Measurements from ENCODE around the gene NUDT2. TPM values are rescaled to one million over a fixed set of nuclear protein-coding genes. Genes with fewer than 3 reads are reported as not detected.

NUDT2 gene
- total RNA-seq, 1 experiment from 2014 or later: 17.8 TPM

DNA sequence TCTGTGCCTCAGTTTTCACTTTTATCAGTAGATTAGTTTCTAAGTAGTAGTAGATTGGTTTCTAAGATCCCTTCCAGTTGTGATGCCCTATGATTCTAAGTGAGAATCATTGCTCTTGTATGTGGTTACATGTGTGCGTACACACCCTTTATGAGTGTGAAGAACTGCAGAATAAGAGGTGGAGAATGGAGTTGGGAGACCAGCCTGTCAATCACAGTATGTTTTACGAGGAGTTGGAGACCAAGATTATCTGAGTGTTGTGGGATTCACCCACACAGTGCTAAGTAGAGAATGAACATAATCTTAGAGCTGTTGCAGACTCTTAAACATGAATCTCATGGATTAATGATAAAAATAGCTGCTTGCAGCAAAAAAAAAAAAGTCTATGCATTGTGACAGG, 37.9 kb upstream of the NUDT2 start (continued):
- TF ChIP-seq, protein P1, sequence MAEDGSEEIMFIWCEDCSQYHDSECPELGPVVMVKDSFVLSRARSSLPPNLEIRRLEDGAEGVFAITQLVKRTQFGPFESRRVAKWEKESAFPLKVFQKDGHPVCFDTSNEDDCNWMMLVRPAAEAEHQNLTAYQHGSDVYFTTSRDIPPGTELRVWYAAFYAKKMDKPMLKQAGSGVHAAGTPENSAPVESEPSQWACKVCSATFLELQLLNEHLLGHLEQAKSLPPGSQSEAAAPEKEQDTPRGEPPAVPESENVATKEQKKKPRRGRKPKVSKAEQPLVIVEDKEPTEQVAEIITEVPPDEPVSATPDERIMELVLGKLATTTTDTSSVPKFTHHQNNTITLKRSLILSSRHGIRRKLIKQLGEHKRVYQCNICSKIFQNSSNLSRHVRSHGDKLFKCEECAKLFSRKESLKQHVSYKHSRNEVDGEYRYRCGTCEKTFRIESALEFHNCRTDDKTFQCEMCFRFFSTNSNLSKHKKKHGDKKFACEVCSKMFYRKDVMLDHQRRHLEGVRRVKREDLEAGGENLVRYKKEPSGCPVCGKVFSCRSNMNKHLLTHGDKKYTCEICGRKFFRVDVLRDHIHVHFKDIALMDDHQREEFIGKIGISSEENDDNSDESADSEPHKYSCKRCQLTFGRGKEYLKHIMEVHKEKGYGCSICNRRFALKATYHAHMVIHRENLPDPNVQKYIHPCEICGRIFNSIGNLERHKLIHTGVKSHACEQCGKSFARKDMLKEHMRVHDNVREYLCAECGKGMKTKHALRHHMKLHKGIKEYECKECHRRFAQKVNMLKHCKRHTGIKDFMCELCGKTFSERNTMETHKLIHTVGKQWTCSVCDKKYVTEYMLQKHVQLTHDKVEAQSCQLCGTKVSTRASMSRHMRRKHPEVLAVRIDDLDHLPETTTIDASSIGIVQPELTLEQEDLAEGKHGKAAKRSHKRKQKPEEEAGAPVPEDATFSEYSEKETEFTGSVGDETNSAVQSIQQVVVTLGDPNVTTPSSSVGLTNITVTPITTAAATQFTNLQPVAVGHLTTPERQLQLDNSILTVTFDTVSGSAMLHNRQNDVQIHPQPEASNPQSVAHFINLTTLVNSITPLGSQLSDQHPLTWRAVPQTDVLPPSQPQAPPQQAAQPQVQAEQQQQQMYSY (CRISPR knock-in tag; IDR thresholded peaks at IDR 0.05): no peak
- TF ChIP-seq, protein P2, sequence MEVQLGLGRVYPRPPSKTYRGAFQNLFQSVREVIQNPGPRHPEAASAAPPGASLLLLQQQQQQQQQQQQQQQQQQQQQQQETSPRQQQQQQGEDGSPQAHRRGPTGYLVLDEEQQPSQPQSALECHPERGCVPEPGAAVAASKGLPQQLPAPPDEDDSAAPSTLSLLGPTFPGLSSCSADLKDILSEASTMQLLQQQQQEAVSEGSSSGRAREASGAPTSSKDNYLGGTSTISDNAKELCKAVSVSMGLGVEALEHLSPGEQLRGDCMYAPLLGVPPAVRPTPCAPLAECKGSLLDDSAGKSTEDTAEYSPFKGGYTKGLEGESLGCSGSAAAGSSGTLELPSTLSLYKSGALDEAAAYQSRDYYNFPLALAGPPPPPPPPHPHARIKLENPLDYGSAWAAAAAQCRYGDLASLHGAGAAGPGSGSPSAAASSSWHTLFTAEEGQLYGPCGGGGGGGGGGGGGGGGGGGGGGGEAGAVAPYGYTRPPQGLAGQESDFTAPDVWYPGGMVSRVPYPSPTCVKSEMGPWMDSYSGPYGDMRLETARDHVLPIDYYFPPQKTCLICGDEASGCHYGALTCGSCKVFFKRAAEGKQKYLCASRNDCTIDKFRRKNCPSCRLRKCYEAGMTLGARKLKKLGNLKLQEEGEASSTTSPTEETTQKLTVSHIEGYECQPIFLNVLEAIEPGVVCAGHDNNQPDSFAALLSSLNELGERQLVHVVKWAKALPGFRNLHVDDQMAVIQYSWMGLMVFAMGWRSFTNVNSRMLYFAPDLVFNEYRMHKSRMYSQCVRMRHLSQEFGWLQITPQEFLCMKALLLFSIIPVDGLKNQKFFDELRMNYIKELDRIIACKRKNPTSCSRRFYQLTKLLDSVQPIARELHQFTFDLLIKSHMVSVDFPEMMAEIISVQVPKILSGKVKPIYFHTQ (CRISPR knock-in tag; IDR thresholded peaks at IDR 0.05): no peak
- no peak for TF ChIP-seq ESRRA (CRISPR knock-in tag; IDR thresholded peaks at IDR 0.05; ENCODE audit: borderline replicate concordance)
- TF ChIP-seq, protein P3, sequence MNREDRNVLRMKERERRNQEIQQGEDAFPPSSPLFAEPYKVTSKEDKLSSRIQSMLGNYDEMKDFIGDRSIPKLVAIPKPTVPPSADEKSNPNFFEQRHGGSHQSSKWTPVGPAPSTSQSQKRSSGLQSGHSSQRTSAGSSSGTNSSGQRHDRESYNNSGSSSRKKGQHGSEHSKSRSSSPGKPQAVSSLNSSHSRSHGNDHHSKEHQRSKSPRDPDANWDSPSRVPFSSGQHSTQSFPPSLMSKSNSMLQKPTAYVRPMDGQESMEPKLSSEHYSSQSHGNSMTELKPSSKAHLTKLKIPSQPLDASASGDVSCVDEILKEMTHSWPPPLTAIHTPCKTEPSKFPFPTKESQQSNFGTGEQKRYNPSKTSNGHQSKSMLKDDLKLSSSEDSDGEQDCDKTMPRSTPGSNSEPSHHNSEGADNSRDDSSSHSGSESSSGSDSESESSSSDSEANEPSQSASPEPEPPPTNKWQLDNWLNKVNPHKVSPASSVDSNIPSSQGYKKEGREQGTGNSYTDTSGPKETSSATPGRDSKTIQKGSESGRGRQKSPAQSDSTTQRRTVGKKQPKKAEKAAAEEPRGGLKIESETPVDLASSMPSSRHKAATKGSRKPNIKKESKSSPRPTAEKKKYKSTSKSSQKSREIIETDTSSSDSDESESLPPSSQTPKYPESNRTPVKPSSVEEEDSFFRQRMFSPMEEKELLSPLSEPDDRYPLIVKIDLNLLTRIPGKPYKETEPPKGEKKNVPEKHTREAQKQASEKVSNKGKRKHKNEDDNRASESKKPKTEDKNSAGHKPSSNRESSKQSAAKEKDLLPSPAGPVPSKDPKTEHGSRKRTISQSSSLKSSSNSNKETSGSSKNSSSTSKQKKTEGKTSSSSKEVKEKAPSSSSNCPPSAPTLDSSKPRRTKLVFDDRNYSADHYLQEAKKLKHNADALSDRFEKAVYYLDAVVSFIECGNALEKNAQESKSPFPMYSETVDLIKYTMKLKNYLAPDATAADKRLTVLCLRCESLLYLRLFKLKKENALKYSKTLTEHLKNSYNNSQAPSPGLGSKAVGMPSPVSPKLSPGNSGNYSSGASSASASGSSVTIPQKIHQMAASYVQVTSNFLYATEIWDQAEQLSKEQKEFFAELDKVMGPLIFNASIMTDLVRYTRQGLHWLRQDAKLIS (CRISPR knock-in tag; IDR thresholded peaks at IDR 0.05; ENCODE audit: borderline replicate concordance): no peak
- no peak for TF ChIP-seq ZNF317 (CRISPR knock-in tag; IDR thresholded peaks at IDR 0.05; ENCODE audit: borderline replicate concordance, low read depth)
- TF ChIP-seq RELA (CRISPR knock-in tag; IDR thresholded peaks at IDR 0.05; ENCODE audit: borderline replicate concordance): no peak
- TF ChIP-seq ZNF219 (CRISPR knock-in tag; IDR thresholded peaks at IDR 0.05; ENCODE audit: borderline replicate concordance): no peak
- TF ChIP-seq ZBTB21 (CRISPR knock-in tag; IDR thresholded peaks at IDR 0.05; ENCODE audit: borderline replicate concordance): no peak
- TF ChIP-seq, protein P4, sequence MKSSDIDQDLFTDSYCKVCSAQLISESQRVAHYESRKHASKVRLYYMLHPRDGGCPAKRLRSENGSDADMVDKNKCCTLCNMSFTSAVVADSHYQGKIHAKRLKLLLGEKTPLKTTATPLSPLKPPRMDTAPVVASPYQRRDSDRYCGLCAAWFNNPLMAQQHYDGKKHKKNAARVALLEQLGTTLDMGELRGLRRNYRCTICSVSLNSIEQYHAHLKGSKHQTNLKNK (CRISPR knock-in tag; IDR thresholded peaks at IDR 0.05): no peak
- TF ChIP-seq, protein P5, sequence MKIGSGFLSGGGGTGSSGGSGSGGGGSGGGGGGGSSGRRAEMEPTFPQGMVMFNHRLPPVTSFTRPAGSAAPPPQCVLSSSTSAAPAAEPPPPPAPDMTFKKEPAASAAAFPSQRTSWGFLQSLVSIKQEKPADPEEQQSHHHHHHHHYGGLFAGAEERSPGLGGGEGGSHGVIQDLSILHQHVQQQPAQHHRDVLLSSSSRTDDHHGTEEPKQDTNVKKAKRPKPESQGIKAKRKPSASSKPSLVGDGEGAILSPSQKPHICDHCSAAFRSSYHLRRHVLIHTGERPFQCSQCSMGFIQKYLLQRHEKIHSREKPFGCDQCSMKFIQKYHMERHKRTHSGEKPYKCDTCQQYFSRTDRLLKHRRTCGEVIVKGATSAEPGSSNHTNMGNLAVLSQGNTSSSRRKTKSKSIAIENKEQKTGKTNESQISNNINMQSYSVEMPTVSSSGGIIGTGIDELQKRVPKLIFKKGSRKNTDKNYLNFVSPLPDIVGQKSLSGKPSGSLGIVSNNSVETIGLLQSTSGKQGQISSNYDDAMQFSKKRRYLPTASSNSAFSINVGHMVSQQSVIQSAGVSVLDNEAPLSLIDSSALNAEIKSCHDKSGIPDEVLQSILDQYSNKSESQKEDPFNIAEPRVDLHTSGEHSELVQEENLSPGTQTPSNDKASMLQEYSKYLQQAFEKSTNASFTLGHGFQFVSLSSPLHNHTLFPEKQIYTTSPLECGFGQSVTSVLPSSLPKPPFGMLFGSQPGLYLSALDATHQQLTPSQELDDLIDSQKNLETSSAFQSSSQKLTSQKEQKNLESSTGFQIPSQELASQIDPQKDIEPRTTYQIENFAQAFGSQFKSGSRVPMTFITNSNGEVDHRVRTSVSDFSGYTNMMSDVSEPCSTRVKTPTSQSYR (CRISPR knock-in tag; IDR thresholded peaks at IDR 0.05): no peak

DNA sequence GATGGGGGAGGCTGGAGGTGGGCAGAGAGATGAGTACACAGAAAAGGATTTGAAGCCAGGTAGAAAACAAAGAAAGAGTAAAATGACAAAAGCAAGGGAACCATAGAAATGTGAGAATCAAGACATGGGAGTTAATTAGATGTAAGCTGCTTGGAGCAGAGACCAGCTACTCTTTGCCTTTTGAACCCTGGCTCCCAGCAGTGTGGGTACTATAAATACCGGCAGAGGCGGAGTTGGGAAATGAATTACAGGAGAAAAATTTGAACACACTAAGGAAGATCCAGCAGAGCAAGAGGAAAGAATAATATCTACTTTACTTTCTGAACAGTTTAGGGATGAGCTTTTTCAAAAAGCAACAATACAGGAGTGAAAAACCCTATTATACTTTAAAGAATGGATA, 36.8 kb upstream of the NUDT2 start:
- no peaks in the 10 kb centered on the region for H3K27me3 Mint-ChIP-seq (ENCODE audit: low read depth)
- POLR2A ChIA-PET: no interaction called here
- H3K36me3 Mint-ChIP-seq: no peaks in the 10 kb centered on the region
- TF ChIP-seq NFE2L1 (CRISPR knock-in tag; IDR thresholded peaks at IDR 0.05): no peak
- no peak for TF ChIP-seq ZNF416 (CRISPR knock-in tag; IDR thresholded peaks at IDR 0.05)
- TF ChIP-seq, protein P3 (CRISPR knock-in tag; IDR thresholded peaks at IDR 0.05; ENCODE audit: borderline replicate concordance): no peak
- TF ChIP-seq NR2C2 (CRISPR knock-in tag; IDR thresholded peaks at IDR 0.05): no peak
- TF ChIP-seq, protein P6, sequence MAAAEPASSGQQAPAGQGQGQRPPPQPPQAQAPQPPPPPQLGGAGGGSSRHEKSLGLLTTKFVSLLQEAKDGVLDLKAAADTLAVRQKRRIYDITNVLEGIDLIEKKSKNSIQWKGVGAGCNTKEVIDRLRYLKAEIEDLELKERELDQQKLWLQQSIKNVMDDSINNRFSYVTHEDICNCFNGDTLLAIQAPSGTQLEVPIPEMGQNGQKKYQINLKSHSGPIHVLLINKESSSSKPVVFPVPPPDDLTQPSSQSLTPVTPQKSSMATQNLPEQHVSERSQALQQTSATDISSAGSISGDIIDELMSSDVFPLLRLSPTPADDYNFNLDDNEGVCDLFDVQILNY (CRISPR knock-in tag; IDR thresholded peaks at IDR 0.05): no peak
- H3K9me3 Mint-ChIP-seq: 0 out of 2 replicates have a peak, but pooled peaks cover 8% of the 10 kb centered on the region
- no peak for DNase-seq (ENCODE audit: low spot score)
- no peak overlapping the region for H3K4me3 Mint-ChIP-seq
- no peaks in the 10 kb centered on the region for H3K4me1 Mint-ChIP-seq
- no peak for ATAC-seq
- CTCF ChIA-PET: interaction anchor here (1.8 kb wide), 1 partner anchor 40 kb away, joined by 6 read pairs; no protein-coding TSS in a partner anchor
- H3K27ac Mint-ChIP-seq: no peak overlapping the region

All from WTC11 (cell line).